Smooth muscle cell of the brain vasculature (primary cell): ENCODE data around the gene NLRP1.
A peak's percentile ranks its signal among the peaks of the same experiment; 100 is the strongest.
"Not testable (repeated sequence)": the region's sequence is repeated elsewhere in the genome, so short reads cannot be mapped to it uniquely, and the experiment has no call there.

Experiments used
- DNase-seq: peaks from one replicate; pipeline ENCODE4 v3.0.0-alpha.2; 2012; ENCODE audit warnings: low read depth, low spot score

NLRP1 gene

GRCh38 chr17:5587438-5588032 is 3.2 kb upstream of the NLRP1 start:
- peak; percentile 52 for DNase-seq

GRCh38 chr17:5585836-5586521 is 1.7 kb upstream of the NLRP1 start:
- DNase-seq: no peak

- no peak for DNase-seq
Observed at GRCh38 chr17:5585287-5585794, 1.0 kb upstream of the NLRP1 start.

- no peak for DNase-seq
Observed at GRCh38 chr17:5583426-5584382, 605 bp downstream of the NLRP1 start.

- DNase-seq: no peak
Observed at GRCh38 chr17:5582209-5583185, 1.8 kb downstream of the NLRP1 start.

GRCh38 chr17:5581655-5582054 is 2.7 kb downstream of the NLRP1 start:
- no peak for DNase-seq

- DNase-seq: no peak
Observed at GRCh38 chr17:5580969-5581368, 3.3 kb downstream of the NLRP1 start.

- DNase-seq: no peak
Observed at GRCh38 chr17:5580367-5580766, 3.9 kb downstream of the NLRP1 start.

- DNase-seq: not testable (repeated sequence)
Observed at GRCh38 chr17:5578768-5579167, 5.5 kb downstream of the NLRP1 start.

- DNase-seq: not testable (repeated sequence)
Observed at GRCh38 chr17:5573017-5573416, 11.3 kb downstream of the NLRP1 start.

GRCh38 chr17:5571281-5571680 is 13.0 kb downstream of the NLRP1 start:
- DNase-seq: no peak

GRCh38 chr17:5565808-5566207 is 18.5 kb downstream of the NLRP1 start:
- no peak for DNase-seq

- DNase-seq: no peak
Observed at GRCh38 chr17:5563456-5563855, 20.9 kb downstream of the NLRP1 start.

- DNase-seq: no peak
Observed at GRCh38 chr17:5562661-5563360, 21.5 kb downstream of the NLRP1 start.

- DNase-seq: no peak
Observed at GRCh38 chr17:5561736-5562571, 22.4 kb downstream of the NLRP1 start.

GRCh38 chr17:5560361-5560988 is 23.8 kb downstream of the NLRP1 start:
- DNase-seq: no peak

- DNase-seq: no peak
Observed at GRCh38 chr17:5558815-5559785, 25.2 kb downstream of the NLRP1 start.

- no peak for DNase-seq
Observed at GRCh38 chr17:5557990-5558389, 26.3 kb downstream of the NLRP1 start.
